ENCODE data around the gene SSBP3.

The SSBP3 gene

DNA sequence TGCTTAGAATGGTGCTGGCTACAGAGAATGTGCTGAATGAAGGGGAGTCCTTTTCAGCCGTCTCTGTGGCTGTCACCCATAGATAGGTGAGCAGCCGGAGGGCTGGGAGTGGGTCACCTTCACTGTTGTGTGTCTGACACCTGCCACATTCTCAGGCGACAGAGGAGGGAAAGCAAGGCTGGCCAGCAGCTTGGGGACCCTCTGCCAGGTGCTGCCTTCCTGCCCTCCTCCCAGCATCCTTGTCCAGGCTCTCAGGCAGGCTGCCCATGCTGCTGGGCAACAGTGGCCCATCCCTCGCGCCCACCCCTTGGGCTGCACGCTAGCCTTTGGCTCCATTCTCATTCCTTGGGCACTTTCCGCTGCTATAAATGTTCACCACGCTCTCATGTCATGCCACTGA lies 228.5 kb downstream of the SSBP3 start:
- no peak for ATAC-seq
- TF ChIP-seq BACH2 (CRISPR knock-in tag; IDR thresholded peaks at IDR 0.05; ENCODE audit: borderline replicate concordance) (no peak), ZNF565 (CRISPR knock-in tag; conservative IDR thresholded peaks at IDR 0.05; ENCODE audit: low read depth) (no peak), ISL1 (CRISPR knock-in tag; IDR thresholded peaks at IDR 0.05) (no peak), PPARA (CRISPR knock-in tag; IDR thresholded peaks at IDR 0.05; ENCODE audit: borderline replicate concordance) (no peak), CSDC2 (CRISPR knock-in tag; IDR thresholded peaks at IDR 0.05) (no peak), OSR1 (CRISPR knock-in tag; IDR thresholded peaks at IDR 0.05) (no peak), RARB (CRISPR knock-in tag; IDR thresholded peaks at IDR 0.05) (no peak), ZNF8 (CRISPR knock-in tag; IDR thresholded peaks at IDR 0.05) (no peak), TCF4 (CRISPR knock-in tag; IDR thresholded peaks at IDR 0.05; ENCODE audit: borderline replicate concordance) (no peak), TSHZ2 (CRISPR knock-in tag; IDR thresholded peaks at IDR 0.05) (no peak), TOX (CRISPR knock-in tag; IDR thresholded peaks at IDR 0.05; ENCODE audit: borderline replicate concordance) (no peak), ESRRG (CRISPR knock-in tag; IDR thresholded peaks at IDR 0.05) (no peak)
- TF ChIP-seq, protein P1, sequence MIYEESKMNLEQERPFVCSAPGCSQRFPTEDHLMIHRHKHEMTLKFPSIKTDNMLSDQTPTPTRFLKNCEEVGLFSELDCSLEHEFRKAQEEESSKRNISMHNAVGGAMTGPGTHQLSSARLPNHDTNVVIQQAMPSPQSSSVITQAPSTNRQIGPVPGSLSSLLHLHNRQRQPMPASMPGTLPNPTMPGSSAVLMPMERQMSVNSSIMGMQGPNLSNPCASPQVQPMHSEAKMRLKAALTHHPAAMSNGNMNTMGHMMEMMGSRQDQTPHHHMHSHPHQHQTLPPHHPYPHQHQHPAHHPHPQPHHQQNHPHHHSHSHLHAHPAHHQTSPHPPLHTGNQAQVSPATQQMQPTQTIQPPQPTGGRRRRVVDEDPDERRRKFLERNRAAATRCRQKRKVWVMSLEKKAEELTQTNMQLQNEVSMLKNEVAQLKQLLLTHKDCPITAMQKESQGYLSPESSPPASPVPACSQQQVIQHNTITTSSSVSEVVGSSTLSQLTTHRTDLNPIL (CRISPR knock-in tag; IDR thresholded peaks at IDR 0.05; ENCODE audit: low read depth), result no peak
- TF ChIP-seq, protein P2, sequence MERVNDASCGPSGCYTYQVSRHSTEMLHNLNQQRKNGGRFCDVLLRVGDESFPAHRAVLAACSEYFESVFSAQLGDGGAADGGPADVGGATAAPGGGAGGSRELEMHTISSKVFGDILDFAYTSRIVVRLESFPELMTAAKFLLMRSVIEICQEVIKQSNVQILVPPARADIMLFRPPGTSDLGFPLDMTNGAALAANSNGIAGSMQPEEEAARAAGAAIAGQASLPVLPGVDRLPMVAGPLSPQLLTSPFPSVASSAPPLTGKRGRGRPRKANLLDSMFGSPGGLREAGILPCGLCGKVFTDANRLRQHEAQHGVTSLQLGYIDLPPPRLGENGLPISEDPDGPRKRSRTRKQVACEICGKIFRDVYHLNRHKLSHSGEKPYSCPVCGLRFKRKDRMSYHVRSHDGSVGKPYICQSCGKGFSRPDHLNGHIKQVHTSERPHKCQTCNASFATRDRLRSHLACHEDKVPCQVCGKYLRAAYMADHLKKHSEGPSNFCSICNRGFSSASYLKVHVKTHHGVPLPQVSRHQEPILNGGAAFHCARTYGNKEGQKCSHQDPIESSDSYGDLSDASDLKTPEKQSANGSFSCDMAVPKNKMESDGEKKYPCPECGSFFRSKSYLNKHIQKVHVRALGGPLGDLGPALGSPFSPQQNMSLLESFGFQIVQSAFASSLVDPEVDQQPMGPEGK (CRISPR knock-in tag; IDR thresholded peaks at IDR 0.05; ENCODE audit: borderline replicate concordance), result no peak
- TF ChIP-seq, protein P3, sequence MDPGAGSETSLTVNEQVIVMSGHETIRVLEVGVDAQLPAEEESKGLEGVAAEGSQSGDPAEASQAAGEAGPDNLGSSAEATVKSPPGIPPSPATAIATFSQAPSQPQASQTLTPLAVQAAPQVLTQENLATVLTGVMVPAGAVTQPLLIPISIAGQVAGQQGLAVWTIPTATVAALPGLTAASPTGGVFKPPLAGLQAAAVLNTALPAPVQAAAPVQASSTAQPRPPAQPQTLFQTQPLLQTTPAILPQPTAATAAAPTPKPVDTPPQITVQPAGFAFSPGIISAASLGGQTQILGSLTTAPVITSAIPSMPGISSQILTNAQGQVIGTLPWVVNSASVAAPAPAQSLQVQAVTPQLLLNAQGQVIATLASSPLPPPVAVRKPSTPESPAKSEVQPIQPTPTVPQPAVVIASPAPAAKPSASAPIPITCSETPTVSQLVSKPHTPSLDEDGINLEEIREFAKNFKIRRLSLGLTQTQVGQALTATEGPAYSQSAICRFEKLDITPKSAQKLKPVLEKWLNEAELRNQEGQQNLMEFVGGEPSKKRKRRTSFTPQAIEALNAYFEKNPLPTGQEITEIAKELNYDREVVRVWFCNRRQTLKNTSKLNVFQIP (CRISPR knock-in tag; IDR thresholded peaks at IDR 0.05; ENCODE audit: borderline replicate concordance, low read depth), result no peak

- ATAC-seq, result no peak
- TF ChIP-seq TOX (CRISPR knock-in tag; IDR thresholded peaks at IDR 0.05; ENCODE audit: borderline replicate concordance), result no peak
- no peak for TF ChIP-seq PPARA (CRISPR knock-in tag; IDR thresholded peaks at IDR 0.05; ENCODE audit: borderline replicate concordance)
- TF ChIP-seq BACH2 (CRISPR knock-in tag; IDR thresholded peaks at IDR 0.05; ENCODE audit: borderline replicate concordance), result no peak
- TF ChIP-seq ZNF70 (CRISPR knock-in tag; IDR thresholded peaks at IDR 0.05), result no peak
- no peak for TF ChIP-seq TSHZ2 (CRISPR knock-in tag; IDR thresholded peaks at IDR 0.05)
- TF ChIP-seq, protein P1 (CRISPR knock-in tag; IDR thresholded peaks at IDR 0.05; ENCODE audit: low read depth), result no peak
- no peak for TF ChIP-seq SNAI2 (CRISPR knock-in tag; IDR thresholded peaks at IDR 0.05)
Measured at GRCh38 chr1:54176621-54177327, 229.4 kb downstream of the SSBP3 start.

Data from SK-N-SH treated with all-trans-retinoic acid at 6 μM for 48 hours (cell line).